HepG2 (cell line): ENCODE results near the gene ZFP90. TPM values are rescaled to one million over a fixed set of nuclear protein-coding genes. Genes with fewer than 3 reads are reported as not detected.

ENCODE experiments used
- E2F5 ChIP-seq: sonication (generic); formaldehyde crosslinking; conservative IDR thresholded peaks from 2 replicates; pipeline ENCODE4 v1.4.0; 2020; ENCODE audit warnings: missing genetic modification reagents
- GATAD2A ChIP-seq: IDR thresholded peaks from 2 replicates; pipeline ENCODE4 v1.6.1; 2016
- NFAT5 ChIP-seq: sonication (generic); formaldehyde crosslinking; IDR thresholded peaks from 2 replicates; pipeline ENCODE4 v1.4.0; 2020; ENCODE audit warnings: missing genetic modification reagents
- THAP8 ChIP-seq: sonication (generic); formaldehyde crosslinking; IDR thresholded peaks from 2 replicates; pipeline ENCODE4 v1.5.1; 2020; ENCODE audit warnings: missing genetic modification reagents, mild to moderate bottlenecking, borderline replicate concordance
- XRCC5 ChIP-seq: fragments of 200-400 bp; formaldehyde crosslinking; optimal IDR thresholded peaks from 2 replicates; pipeline ENCODE3; 2017; ENCODE audit warnings: mild to moderate bottlenecking, low read length
- ZNF337 ChIP-seq: sonication (generic); formaldehyde crosslinking; IDR thresholded peaks from 2 replicates; pipeline ENCODE4 v1.5.1; 2020; ENCODE audit warnings: missing genetic modification reagents, low read depth, mild to moderate bottlenecking, borderline replicate concordance
- ZNF513 ChIP-seq: sonication (generic); formaldehyde crosslinking; conservative IDR thresholded peaks from 2 replicates; pipeline ENCODE4 v1.5.0; 2020; ENCODE audit warnings: missing genetic modification reagents
- ZNF639 ChIP-seq: conservative IDR thresholded peaks from 2 replicates; pipeline ENCODE4 v1.6.1; 2018; ENCODE audit warnings: missing genetic modification reagents
- polyA plus RNA-seq, 8 experiments: library from polyadenylated mRNA; depleted of rRNA in 3 of 8; stranded (reverse) in 7 of 8; unstranded in 1 of 8; fragments of >200 nt; fragmentation: Illumina TruSeq in 4 of 8; extraction: Trizol in 4 of 8; gene quantifications; 2 replicates each; pipeline versions ENCODE4 v1.2.1 to v1.2.3, GENCODE V29; 2011 to 2016; ENCODE audit warnings: low read depth in 4 of 8, missing spikeins in 1 of 8, mixed read lengths in 1 of 8; ENCODE audit not compliant: insufficient read depth in 1 of 8
- total RNA-seq, 5 experiments: library from RNA; depleted of rRNA; stranded (reverse); fragments of >200 nt; fragmentation: Illumina TruSeq; extraction: Trizol; gene quantifications; 2 replicates each; pipeline ENCODE4 v1.2.3, GENCODE V29; 2016; ENCODE audit warnings: low read depth in 1 of 5

ZFP90 gene
- total and polyA plus RNA-seq, 2 of the 13 experiments (the other 11 are each of a cell fraction or from before 2014, with no cell fraction given): 17.6 to 18.9 TPM

- TF ChIP-seq NFAT5 (CRISPR knock-in tag) (no peak), GATAD2A (CRISPR knock-in tag) (peak; percentile 78), THAP8 (CRISPR knock-in tag) (0 out of 2 replicates have a peak, but pooled peaks have one; percentile 13), E2F5 (CRISPR knock-in tag) (no peak), ZNF639 (CRISPR knock-in tag) (no peak), ZNF513 (no peak), ZNF337 (CRISPR knock-in tag) (no peak), XRCC5 (no peak)
Observed at GRCh38 chr16:68526143-68526781, 12.8 kb upstream of the ZFP90 start (continued).
